CD14-positive monocyte (primary cell): ENCODE results near the gene CCS. TPM values are rescaled to one million over a fixed set of nuclear protein-coding genes. Genes with fewer than 3 reads are reported as not detected.

Experiments
- DNase-seq, 3 donors: peaks; one replicate each; pipeline ENCODE4 v3.0.0-alpha.2; 2011 to 2022
- H2AFZ ChIP-seq: 2 replicates; pipeline ENCODE4 v1.6.0; 2012; ENCODE audit warnings: mild to moderate bottlenecking, low read depth, low read length, inconsistent platforms; ENCODE audit not compliant: insufficient read depth, poor library complexity, severe bottlenecking
- H3K27ac ChIP-seq, 2 donors: 1 replicate in 1 of 2; 2 replicates in 1 of 2; pipeline ENCODE4 v1.5.1; 2012 to 2013; ENCODE audit warnings: low read length in 2 of 2, control low read depth in 1 of 2, inconsistent platforms in 1 of 2, low read depth in 1 of 2, mild to moderate bottlenecking in 1 of 2
- H3K27me3 ChIP-seq, 2 donors: one replicate each; pipeline versions ENCODE4 v1.6.0 to v1.6.1; 2011 to 2013; ENCODE audit warnings: low read length in 2 of 2; ENCODE audit not compliant: control insufficient read depth in 2 of 2, insufficient read depth in 2 of 2
- H3K36me3 ChIP-seq, 2 donors: replicated peaks in 1 of 2; 1 replicate in 1 of 2; 2 replicates in 1 of 2; pipeline versions ENCODE4 v1.5.1 to v1.6.1; 2012 to 2013; ENCODE audit warnings: low read length in 2 of 2, control low read depth in 1 of 2, inconsistent platforms in 1 of 2, mild to moderate bottlenecking in 1 of 2; ENCODE audit not compliant: insufficient read depth in 2 of 2, control insufficient read depth in 1 of 2
- H3K4me1 ChIP-seq, 2 donors: 1 replicate in 1 of 2; 2 replicates in 1 of 2; pipeline versions ENCODE4 v1.5.1 to v1.6.1; 2012 to 2013; ENCODE audit warnings: low read length in 2 of 2, control low read depth in 1 of 2, inconsistent platforms in 1 of 2, mild to moderate bottlenecking in 1 of 2, moderate library complexity in 1 of 2; ENCODE audit not compliant: insufficient read depth in 2 of 2, control insufficient read depth in 1 of 2
- H3K4me2 ChIP-seq: replicated peaks from 2 replicates; pipeline ENCODE3; 2012; ENCODE audit warnings: low read length, moderate library complexity, mild to moderate bottlenecking; ENCODE audit not compliant: poor library complexity, severe bottlenecking; ENCODE audit errors: extremely low read depth
- H3K4me3 ChIP-seq, 3 experiments: fragments of 200-600 bp in 1 of 3; sonication (generic) in 1 of 3; replicated peaks in 1 of 3; 1 replicate in 2 of 3; 2 replicates in 1 of 3; pipeline ENCODE4 v1.5.1; 2011 to 2013; ENCODE audit warnings: low read length in 3 of 3, mild to moderate bottlenecking in 3 of 3, control low read depth in 2 of 3, low read depth in 2 of 3, inconsistent platforms in 1 of 3, moderate library complexity in 1 of 3
- H3K79me2 ChIP-seq: 2 replicates; pipeline ENCODE4 v1.6.0; 2012; ENCODE audit warnings: mild to moderate bottlenecking, control low read depth, inconsistent platforms, low read length, moderate library complexity; ENCODE audit not compliant: insufficient read depth
- H3K9ac ChIP-seq: 2 replicates; pipeline ENCODE4 v1.6.0; 2017; ENCODE audit warnings: low read length, mild to moderate bottlenecking; ENCODE audit not compliant: insufficient read depth, poor library complexity, severe bottlenecking
- H3K9me3 ChIP-seq, 2 donors: replicated peaks in 1 of 2; 1 replicate in 1 of 2; 2 replicates in 1 of 2; pipeline versions ENCODE4 v1.5.1 to v1.6.1; 2012 to 2013; ENCODE audit warnings: low read length in 2 of 2, control low read depth in 1 of 2; ENCODE audit not compliant: control insufficient read depth in 1 of 2, insufficient read depth in 1 of 2
- H4K20me1 ChIP-seq: 2 replicates; pipeline ENCODE4 v1.6.0; 2012; ENCODE audit warnings: mild to moderate bottlenecking, low read length, control low read depth, moderate library complexity; ENCODE audit not compliant: insufficient read depth
- H3K27ac Mint-ChIP-seq, 7 donors: one replicate each; pipeline ENCODE4 v1.8.0; 2020; ENCODE audit warnings: mild to moderate bottlenecking in 7 of 7, mixed read lengths in 7 of 7, moderate library complexity in 6 of 7, inconsistent platforms in 2 of 7
- H3K27me3 Mint-ChIP-seq, 3 donors: one replicate each; pipeline ENCODE4 v1.8.0; 2021 to 2022; ENCODE audit warnings: low read depth in 3 of 3, mild to moderate bottlenecking in 3 of 3, mixed read lengths in 3 of 3, moderate library complexity in 3 of 3, inconsistent platforms in 1 of 3
- H3K36me3 Mint-ChIP-seq, 2 donors: one replicate each; pipeline ENCODE4 v1.8.0; 2020; ENCODE audit warnings: mixed read lengths in 2 of 2, inconsistent platforms in 1 of 2, mild to moderate bottlenecking in 1 of 2
- H3K4me1 Mint-ChIP-seq: one replicate; pipeline ENCODE4 v1.8.0; 2020; ENCODE audit warnings: mild to moderate bottlenecking, mixed read lengths
- H3K4me3 Mint-ChIP-seq, 2 donors: one replicate each; pipeline ENCODE4 v1.8.0; 2020; ENCODE audit warnings: mild to moderate bottlenecking in 2 of 2, mixed read lengths in 2 of 2, moderate library complexity in 1 of 2
- H3K9me3 Mint-ChIP-seq, 7 donors: one replicate each; pipeline ENCODE4 v1.8.0; 2020 to 2022; ENCODE audit warnings: mixed read lengths in 7 of 7, mild to moderate bottlenecking in 6 of 7, moderate library complexity in 6 of 7, inconsistent platforms in 2 of 7
- WGBS: methylation state at CpG from one replicate; pipeline ENCODE4 v1.1.5; 2013; ENCODE audit warnings: missing lambda C conversion rate; ENCODE audit not compliant: insufficient coverage; 5-methylcytosine and 5-hydroxymethylcytosine counted together
- intact Hi-C, 2 donors: fragments of 100-400 bp; cut with micrococcal nuclease; formaldehyde crosslinking; loops; one replicate each; pipeline versions ENCODE4 v1.15.0 to v1.15.1; 2023
- polyA plus RNA-seq, 3 donors: library from polyadenylated mRNA; depleted of rRNA in 1 of 3; unstranded in 2 of 3; stranded (reverse) in 1 of 3; fragments of 300-500 nt in 2 of 3; fragments of >200 nt in 1 of 3; fragmentation: Illumina TruSeq in 2 of 3; gene quantifications; 1 replicate in 2 of 3; 2 replicates in 1 of 3; pipeline ENCODE4 v1.2.3, GENCODE V29; 2012 to 2021
- TF ChIP-seq, protein P1 (sequence below): fragments of 200-600 bp; IDR thresholded peaks from one replicate; pipeline ENCODE4 v1.8.0; 2022; ENCODE audit warnings: antibody characterized with exemption, mild to moderate bottlenecking

The CCS gene
- polyA plus RNA-seq, 3 donors = 26.9 to 67.9 (median 37.0) TPM

DNA sequence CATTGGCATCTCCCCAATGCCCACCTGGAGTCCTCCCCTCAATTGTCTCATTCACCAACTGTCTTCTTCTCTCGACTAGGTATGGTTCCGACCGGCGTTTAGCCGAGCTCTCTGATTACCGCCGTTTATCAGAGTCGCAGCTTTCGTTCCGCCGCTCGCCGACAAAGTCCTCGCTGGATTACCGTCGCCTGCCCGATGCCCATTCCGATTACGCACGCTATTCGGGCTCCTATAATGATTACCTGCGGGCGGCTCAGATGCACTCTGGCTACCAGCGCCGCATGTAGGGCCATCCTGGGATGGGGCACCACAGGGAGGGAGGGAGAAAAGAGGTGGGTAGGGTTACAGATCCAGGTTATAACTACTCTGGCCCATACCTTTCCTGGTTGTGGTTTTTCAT lies 33.4 kb downstream of the CCS start:
- H4K20me1 ChIP-seq = peaks cover 100% of the 10 kb centered on the region
- no peaks in the 10 kb centered on the region for H3K4me1 ChIP-seq
- no peak overlapping the region for H2AFZ ChIP-seq
- WGBS = 98% methylated on average over 17 of the region's 25 CpGs
- DNase-seq = no peak
- TF ChIP-seq, protein P1, sequence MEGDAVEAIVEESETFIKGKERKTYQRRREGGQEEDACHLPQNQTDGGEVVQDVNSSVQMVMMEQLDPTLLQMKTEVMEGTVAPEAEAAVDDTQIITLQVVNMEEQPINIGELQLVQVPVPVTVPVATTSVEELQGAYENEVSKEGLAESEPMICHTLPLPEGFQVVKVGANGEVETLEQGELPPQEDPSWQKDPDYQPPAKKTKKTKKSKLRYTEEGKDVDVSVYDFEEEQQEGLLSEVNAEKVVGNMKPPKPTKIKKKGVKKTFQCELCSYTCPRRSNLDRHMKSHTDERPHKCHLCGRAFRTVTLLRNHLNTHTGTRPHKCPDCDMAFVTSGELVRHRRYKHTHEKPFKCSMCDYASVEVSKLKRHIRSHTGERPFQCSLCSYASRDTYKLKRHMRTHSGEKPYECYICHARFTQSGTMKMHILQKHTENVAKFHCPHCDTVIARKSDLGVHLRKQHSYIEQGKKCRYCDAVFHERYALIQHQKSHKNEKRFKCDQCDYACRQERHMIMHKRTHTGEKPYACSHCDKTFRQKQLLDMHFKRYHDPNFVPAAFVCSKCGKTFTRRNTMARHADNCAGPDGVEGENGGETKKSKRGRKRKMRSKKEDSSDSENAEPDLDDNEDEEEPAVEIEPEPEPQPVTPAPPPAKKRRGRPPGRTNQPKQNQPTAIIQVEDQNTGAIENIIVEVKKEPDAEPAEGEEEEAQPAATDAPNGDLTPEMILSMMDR = no peak
- no peak overlapping the region for H3K4me2 ChIP-seq
- peaks cover 68 to 86% of the 10 kb centered on the region in 2 donors for H3K36me3 Mint-ChIP-seq
- no peak overlapping the region for H3K4me3 Mint-ChIP-seq
- H3K4me3 ChIP-seq = no peak overlapping the region
- peaks cover 81 to 92% of the 10 kb centered on the region in 2 donors for H3K36me3 ChIP-seq
- peaks cover 4% of the 10 kb centered on the region for H3K4me1 Mint-ChIP-seq
- no peak overlapping the region for H3K27ac Mint-ChIP-seq
- peaks cover 0 to 2% (median 0%) of the 10 kb centered on the region in 3 donors for H3K27me3 Mint-ChIP-seq
- H3K27me3 ChIP-seq = no peaks in the 10 kb centered on the region
- intact Hi-C loops = no loop called here
- no peaks in the 10 kb centered on the region for H3K9me3 Mint-ChIP-seq
- no peak overlapping the region for H3K27ac ChIP-seq
- no peaks in the 10 kb centered on the region for H3K9me3 ChIP-seq
- peaks cover 100% of the 10 kb centered on the region for H3K79me2 ChIP-seq
- H3K9ac ChIP-seq = no peak overlapping the region

DNA sequence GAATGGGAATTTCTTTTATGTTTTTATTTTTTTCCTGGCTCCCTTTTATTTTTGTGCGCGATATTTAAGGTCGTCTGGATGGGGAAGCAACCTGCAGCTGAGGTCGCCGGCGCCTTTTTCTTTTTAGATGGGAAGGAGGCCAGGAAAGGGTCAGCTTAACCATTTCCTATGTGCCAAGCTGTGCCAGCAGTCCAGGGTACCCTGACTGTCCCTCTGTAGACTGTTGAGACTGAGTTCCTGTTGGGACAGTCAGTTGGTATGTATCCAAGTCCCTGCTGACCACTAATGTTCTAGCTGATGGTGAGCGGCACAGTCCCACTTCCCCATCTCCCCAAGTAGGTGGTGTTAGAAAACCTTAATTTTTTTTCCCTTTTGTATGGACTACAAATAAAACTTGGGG lies 33.9 kb downstream of the CCS start:
- TF ChIP-seq, protein P1 = no peak
- WGBS = 77% methylated on average over 6 of the region's 7 CpGs
- H3K4me1 ChIP-seq = no peaks in the 10 kb centered on the region
- no peak overlapping the region for H2AFZ ChIP-seq
- H3K9me3 ChIP-seq = no peaks in the 10 kb centered on the region
- H4K20me1 ChIP-seq = peaks cover 100% of the 10 kb centered on the region
- H3K36me3 ChIP-seq = peaks cover 77 to 91% of the 10 kb centered on the region in 2 donors
- intact Hi-C loops = no loop called here
- Mint-ChIP-seq H3K27ac (peak overlapping the region in 3 of 7 donors; percentile 2 to 71 (median 30)), H3K27me3 (peaks cover 0 to 2% (median 0%) of the 10 kb centered on the region in 3 donors), H3K4me1 (peaks cover 4% of the 10 kb centered on the region), H3K36me3 (peaks cover 65 to 82% of the 10 kb centered on the region in 2 donors), H3K4me3 (no peak overlapping the region), H3K9me3 (no peaks in the 10 kb centered on the region)
- no peak overlapping the region for H3K4me2 ChIP-seq
- peaks cover 100% of the 10 kb centered on the region for H3K79me2 ChIP-seq
- H3K9ac ChIP-seq = no peak overlapping the region
- no peaks in the 10 kb centered on the region for H3K27me3 ChIP-seq
- H3K4me3 ChIP-seq = no peak overlapping the region
- H3K27ac ChIP-seq = peak overlapping the region in 1 of 2 donors; percentile 2
- DNase-seq = no peak
